ENCODE data around the gene SGMS1. TPM values are rescaled to one million over a fixed set of nuclear protein-coding genes. Genes with fewer than 3 reads are reported as not detected.

The SGMS1 gene
- total RNA-seq, 2 experiments from 2014 or later, result 24.8 to 25.2 TPM

DNA sequence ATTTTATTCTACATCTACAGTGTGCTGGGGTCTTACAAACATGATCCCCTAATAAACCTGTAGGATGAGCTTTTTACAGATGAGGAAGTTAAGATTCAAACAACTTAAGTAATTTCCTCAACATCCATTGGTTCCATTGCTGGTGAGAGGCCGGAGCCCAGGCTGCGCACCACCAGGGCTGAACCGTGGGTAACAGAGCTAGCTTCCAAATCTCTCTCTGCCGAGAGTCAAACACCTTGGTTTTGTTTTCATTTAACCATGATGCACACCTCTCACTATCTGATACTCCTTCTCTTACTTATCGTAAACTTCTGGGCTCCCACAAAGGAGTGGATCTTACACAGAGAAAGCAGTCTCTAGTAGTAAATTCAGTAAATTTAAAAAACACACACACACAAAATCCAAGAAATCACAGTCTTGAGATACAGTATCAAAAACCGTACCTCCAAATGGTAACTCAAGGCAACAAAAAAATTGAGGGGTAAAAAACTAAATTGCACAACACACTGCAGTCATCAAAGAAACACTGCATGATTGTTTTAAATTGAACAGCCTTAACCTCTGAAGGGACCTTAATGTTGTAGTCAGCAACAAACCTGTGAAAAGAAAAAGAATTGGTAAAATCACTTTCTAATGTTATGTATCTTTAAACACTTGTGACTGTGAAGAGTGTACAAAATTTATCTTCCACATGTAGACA is 20.5 kb downstream of the SGMS1 start:
- CTCF ChIA-PET, result interaction anchor here (1.3 kb wide), 1 partner anchor 9 kb away, joined by 3 read pairs; no protein-coding TSS in a partner anchor
- Histone ChIP-seq H3K9me3 (ENCODE audit: control insufficient read depth in 1 of 2, insufficient read depth in 1 of 2, low read length in 2 of 2) (no peaks in the 10 kb centered on the region), H3K27me3 (ENCODE audit: control insufficient read depth in 1 of 2, insufficient read depth in 2 of 2, low read length in 2 of 2) (no peaks in the 10 kb centered on the region), H3K4me3 (ENCODE audit: low read length) (no peak overlapping the region), H3K4me1 (ENCODE audit: insufficient read depth, low read length) (peaks cover 27% of the 10 kb centered on the region), H3K36me3 (ENCODE audit: insufficient read depth, low read length) (no peaks in the 10 kb centered on the region), H3K27ac (ENCODE audit: low read depth in 1 of 2, low read length in 2 of 2) (no peak overlapping the region)
- POLR2A ChIA-PET, result interaction anchor here (2.8 kb wide), 1 partner anchor 19 kb away, joined by 14 read pairs; the partner anchor contains the start of gene SGMS1
- H3K9me3 Mint-ChIP-seq, result no peaks in the 10 kb centered on the region
- TF ChIP-seq, protein P1, sequence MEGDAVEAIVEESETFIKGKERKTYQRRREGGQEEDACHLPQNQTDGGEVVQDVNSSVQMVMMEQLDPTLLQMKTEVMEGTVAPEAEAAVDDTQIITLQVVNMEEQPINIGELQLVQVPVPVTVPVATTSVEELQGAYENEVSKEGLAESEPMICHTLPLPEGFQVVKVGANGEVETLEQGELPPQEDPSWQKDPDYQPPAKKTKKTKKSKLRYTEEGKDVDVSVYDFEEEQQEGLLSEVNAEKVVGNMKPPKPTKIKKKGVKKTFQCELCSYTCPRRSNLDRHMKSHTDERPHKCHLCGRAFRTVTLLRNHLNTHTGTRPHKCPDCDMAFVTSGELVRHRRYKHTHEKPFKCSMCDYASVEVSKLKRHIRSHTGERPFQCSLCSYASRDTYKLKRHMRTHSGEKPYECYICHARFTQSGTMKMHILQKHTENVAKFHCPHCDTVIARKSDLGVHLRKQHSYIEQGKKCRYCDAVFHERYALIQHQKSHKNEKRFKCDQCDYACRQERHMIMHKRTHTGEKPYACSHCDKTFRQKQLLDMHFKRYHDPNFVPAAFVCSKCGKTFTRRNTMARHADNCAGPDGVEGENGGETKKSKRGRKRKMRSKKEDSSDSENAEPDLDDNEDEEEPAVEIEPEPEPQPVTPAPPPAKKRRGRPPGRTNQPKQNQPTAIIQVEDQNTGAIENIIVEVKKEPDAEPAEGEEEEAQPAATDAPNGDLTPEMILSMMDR (IDR thresholded peaks at IDR 0.05), result no peak
- ATAC-seq (ENCODE audit: poor library complexity) (no peak), DNase-seq (no peak)
- intact Hi-C loops (cut with DNase I, micrococcal nuclease), result no loop called here
- H3K27ac Mint-ChIP-seq, result no peak overlapping the region
- H3K4me1 Mint-ChIP-seq (ENCODE audit: low read depth), result peaks cover 87% of the 10 kb centered on the region
- H3K4me3 Mint-ChIP-seq, result no peak overlapping the region
- H3K27me3 Mint-ChIP-seq, result no peaks in the 10 kb centered on the region
- H3K36me3 Mint-ChIP-seq (ENCODE audit: low read depth), result peaks cover 7% of the 10 kb centered on the region

DNA sequence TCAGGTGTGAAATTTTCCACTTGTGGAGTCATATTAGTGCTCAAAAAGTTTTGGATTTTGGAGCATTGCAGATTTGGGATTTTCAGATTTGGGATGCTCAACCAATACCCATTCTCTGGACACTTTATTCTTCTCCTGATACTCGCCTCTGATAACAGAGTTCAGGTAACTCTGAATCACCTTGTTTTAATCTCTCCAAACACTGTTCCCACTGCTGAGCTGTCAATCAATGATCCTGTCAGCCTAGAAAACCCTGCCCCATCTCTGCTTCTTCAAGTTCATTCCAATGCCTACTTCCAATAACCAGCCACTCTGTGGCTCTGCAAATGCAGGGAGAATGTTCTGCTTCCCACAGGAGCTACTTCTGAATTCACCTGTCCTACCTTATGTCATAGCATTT is 21.8 kb downstream of the SGMS1 start:
- peaks cover 80% of the 10 kb centered on the region for H3K4me1 Mint-ChIP-seq (ENCODE audit: low read depth)
- H3K36me3 ChIP-seq (ENCODE audit: insufficient read depth, low read length), result no peaks in the 10 kb centered on the region
- CTCF ChIA-PET, result no interaction called here
- intact Hi-C loops (cut with DNase I, micrococcal nuclease), result no loop called here
- ATAC-seq (ENCODE audit: poor library complexity) (no peak), DNase-seq (no peak)
- no peaks in the 10 kb centered on the region for H3K9me3 Mint-ChIP-seq
- peaks cover 25% of the 10 kb centered on the region for H3K4me1 ChIP-seq (ENCODE audit: insufficient read depth, low read length)
- POLR2A ChIA-PET, result interaction anchor here (2.8 kb wide), 1 partner anchor 20 kb away, joined by 14 read pairs; the partner anchor contains the start of gene SGMS1
- H3K27me3 Mint-ChIP-seq, result no peaks in the 10 kb centered on the region
- H3K27me3 ChIP-seq (ENCODE audit: control insufficient read depth in 1 of 2, insufficient read depth in 2 of 2, low read length in 2 of 2), result no peaks in the 10 kb centered on the region
- no peaks in the 10 kb centered on the region for H3K9me3 ChIP-seq (ENCODE audit: control insufficient read depth in 1 of 2, insufficient read depth in 1 of 2, low read length in 2 of 2)
- H3K4me3 ChIP-seq (ENCODE audit: low read length), result no peak overlapping the region
- peak overlapping the region; percentile 19 for H3K27ac Mint-ChIP-seq
- peaks cover 4% of the 10 kb centered on the region for H3K36me3 Mint-ChIP-seq (ENCODE audit: low read depth)
- H3K27ac ChIP-seq (ENCODE audit: low read depth in 1 of 2, low read length in 2 of 2), result no peak overlapping the region
- no peak overlapping the region for H3K4me3 Mint-ChIP-seq
- TF ChIP-seq, protein P1 (IDR thresholded peaks at IDR 0.05), result no peak

DNA sequence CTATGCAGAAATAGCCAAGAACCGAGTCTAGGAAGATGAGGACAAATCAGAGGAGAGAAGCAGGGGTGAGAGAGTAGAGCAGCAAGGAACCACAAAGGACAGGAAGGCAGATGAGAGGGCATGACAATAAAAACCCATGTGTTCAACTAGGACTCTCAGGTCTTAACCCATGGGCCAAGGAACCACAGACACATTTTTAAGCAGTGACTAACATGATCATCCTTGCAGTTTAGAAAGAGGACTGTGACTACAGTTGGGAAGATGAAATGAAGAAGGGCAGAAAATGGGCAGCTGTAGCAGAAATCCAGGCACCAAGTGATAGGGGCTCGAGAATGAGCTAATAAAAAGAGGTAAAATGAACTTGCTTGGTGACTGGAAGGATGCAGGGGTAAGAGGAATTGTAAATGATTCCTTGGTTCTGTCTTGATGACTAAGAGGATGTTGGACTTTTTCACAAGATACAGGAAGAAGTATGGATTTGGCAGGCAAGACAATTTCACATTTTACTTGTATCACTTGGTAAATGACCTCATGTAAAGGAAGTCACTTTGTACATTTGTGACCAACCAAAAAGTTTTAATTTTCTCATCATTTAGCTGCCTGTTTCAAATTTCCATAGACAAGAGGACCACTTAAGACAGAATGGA is 22.8 kb downstream of the SGMS1 start:
- H3K27ac ChIP-seq (ENCODE audit: low read depth in 1 of 2, low read length in 2 of 2), result no peak overlapping the region
- Mint-ChIP-seq H3K27ac (peak overlapping the region; percentile 9), H3K4me1 (ENCODE audit: low read depth) (peaks cover 77% of the 10 kb centered on the region), H3K9me3 (no peaks in the 10 kb centered on the region), H3K27me3 (no peaks in the 10 kb centered on the region), H3K4me3 (no peak overlapping the region), H3K36me3 (ENCODE audit: low read depth) (no peaks in the 10 kb centered on the region)
- no peaks in the 10 kb centered on the region for H3K9me3 ChIP-seq (ENCODE audit: control insufficient read depth in 1 of 2, insufficient read depth in 1 of 2, low read length in 2 of 2)
- H3K4me3 ChIP-seq (ENCODE audit: low read length), result no peak overlapping the region
- no peaks in the 10 kb centered on the region for H3K36me3 ChIP-seq (ENCODE audit: insufficient read depth, low read length)
- DNase-seq, result no peak
- peaks cover 23% of the 10 kb centered on the region for H3K4me1 ChIP-seq (ENCODE audit: insufficient read depth, low read length)
- ChIA-PET POLR2A (interaction anchor here (2.8 kb wide), 1 partner anchor 21 kb away, joined by 14 read pairs; the partner anchor contains the start of gene SGMS1), CTCF (no interaction called here)
- TF ChIP-seq, protein P1 (IDR thresholded peaks at IDR 0.05), result no peak
- no peaks in the 10 kb centered on the region for H3K27me3 ChIP-seq (ENCODE audit: control insufficient read depth in 1 of 2, insufficient read depth in 2 of 2, low read length in 2 of 2)
- intact Hi-C loops (cut with DNase I, micrococcal nuclease), result no loop called here
- no peak for ATAC-seq (ENCODE audit: poor library complexity)

Measured in CD4-positive, alpha-beta T cell (primary cell).